CD4-positive, alpha-beta memory T cell (primary cell): Measurements from ENCODE around the gene ATG9B. TPM values are rescaled to one million over a fixed set of nuclear protein-coding genes. Genes with fewer than 3 reads are reported as not detected.

Experiments
- CTCF ChIA-PET: fragments of 350-600 bp; sonication (Branson Sonifier 250); formaldehyde crosslinking; loops from one replicate; lab custom pipeline; 2021; ENCODE audit warnings: inconsistent platforms; ENCODE audit not compliant: partially characterized antibody; lab: Charles Lee
- POLR2A ChIA-PET: fragments of 350-600 bp; sonication (Branson Sonifier 250); formaldehyde crosslinking; loops from one replicate; lab custom pipeline; 2021; ENCODE audit not compliant: partially characterized antibody; lab: Charles Lee
- DNase-seq, 5 donors: peaks; one replicate each; pipeline versions ENCODE4 v3.0.0 to v3.0.0-alpha.2; 2020 to 2022; ENCODE audit warnings: mixed read lengths in 1 of 5
- H3K27ac ChIP-seq: one replicate; pipeline ENCODE4 v1.7.0; 2013; ENCODE audit warnings: low read depth, low read length
- H3K27me3 ChIP-seq: 2 replicates; pipeline ENCODE4 v1.7.0; 2013; ENCODE audit warnings: mild to moderate bottlenecking, low read length, moderate library complexity; ENCODE audit not compliant: insufficient read depth
- H3K36me3 ChIP-seq: 2 replicates; pipeline ENCODE4 v1.7.0; 2013; ENCODE audit warnings: mild to moderate bottlenecking, low read length, moderate library complexity; ENCODE audit not compliant: insufficient read depth
- H3K4me1 ChIP-seq: 2 replicates; pipeline ENCODE4 v1.7.0; 2013; ENCODE audit warnings: mild to moderate bottlenecking, low read length, moderate library complexity; ENCODE audit not compliant: insufficient read depth
- H3K4me3 ChIP-seq, 2 donors: one replicate each; pipeline ENCODE4 v1.7.0; 2013; ENCODE audit warnings: low read length in 2 of 2, mild to moderate bottlenecking in 1 of 2
- H3K9me3 ChIP-seq, 2 donors: one replicate each; pipeline ENCODE4 v1.7.0; 2013; ENCODE audit warnings: low read length in 2 of 2, control low read depth in 1 of 2; ENCODE audit not compliant: control insufficient read depth in 1 of 2
- H3K27ac Mint-ChIP-seq, 7 donors: one replicate each; pipeline ENCODE4 v1.8.0; 2020 to 2021; ENCODE audit warnings: mixed read lengths in 7 of 7, mild to moderate bottlenecking in 6 of 7, inconsistent platforms in 3 of 7, moderate library complexity in 3 of 7
- H3K27me3 Mint-ChIP-seq, 2 donors: one replicate each; pipeline ENCODE4 v1.8.0; 2020 to 2021; ENCODE audit warnings: mixed read lengths in 2 of 2
- H3K36me3 Mint-ChIP-seq, 2 donors: one replicate each; pipeline ENCODE4 v1.8.0; 2020 to 2021; ENCODE audit warnings: mixed read lengths in 2 of 2, inconsistent platforms in 1 of 2, mild to moderate bottlenecking in 1 of 2
- H3K4me1 Mint-ChIP-seq, 4 donors: one replicate each; pipeline ENCODE4 v1.8.0; 2020 to 2021; ENCODE audit warnings: mixed read lengths in 4 of 4, mild to moderate bottlenecking in 1 of 4
- H3K4me3 Mint-ChIP-seq, 8 donors: one replicate each; pipeline ENCODE4 v1.8.0; 2020 to 2021; ENCODE audit warnings: mixed read lengths in 8 of 8, mild to moderate bottlenecking in 7 of 8, moderate library complexity in 6 of 8, inconsistent platforms in 3 of 8
- H3K9me3 Mint-ChIP-seq, 8 donors: one replicate each; pipeline ENCODE4 v1.8.0; 2020 to 2021; ENCODE audit warnings: mixed read lengths in 8 of 8, mild to moderate bottlenecking in 5 of 8, inconsistent platforms in 3 of 8, moderate library complexity in 1 of 8
- intact Hi-C: fragments of 100-400 bp; cut with micrococcal nuclease; formaldehyde crosslinking; loops from one replicate; pipeline ENCODE4 v1.15.1; 2023
- polyA plus RNA-seq, 2 donors: library from polyadenylated mRNA; unstranded; fragments of 300-500 nt; fragmentation: Illumina TruSeq; gene quantifications; one replicate each; pipeline ENCODE4 v1.2.3, GENCODE V29; 2021
- total RNA-seq, 2 experiments: library from RNA; stranded (reverse); gene quantifications; one replicate each; pipeline ENCODE4 v1.2.3, GENCODE V29; 2021

Gene ATG9B
- total and polyA plus RNA-seq, 4 experiments from 2014 or later, result 16.9 to 36.6 (median 29.6) TPM

DNA sequence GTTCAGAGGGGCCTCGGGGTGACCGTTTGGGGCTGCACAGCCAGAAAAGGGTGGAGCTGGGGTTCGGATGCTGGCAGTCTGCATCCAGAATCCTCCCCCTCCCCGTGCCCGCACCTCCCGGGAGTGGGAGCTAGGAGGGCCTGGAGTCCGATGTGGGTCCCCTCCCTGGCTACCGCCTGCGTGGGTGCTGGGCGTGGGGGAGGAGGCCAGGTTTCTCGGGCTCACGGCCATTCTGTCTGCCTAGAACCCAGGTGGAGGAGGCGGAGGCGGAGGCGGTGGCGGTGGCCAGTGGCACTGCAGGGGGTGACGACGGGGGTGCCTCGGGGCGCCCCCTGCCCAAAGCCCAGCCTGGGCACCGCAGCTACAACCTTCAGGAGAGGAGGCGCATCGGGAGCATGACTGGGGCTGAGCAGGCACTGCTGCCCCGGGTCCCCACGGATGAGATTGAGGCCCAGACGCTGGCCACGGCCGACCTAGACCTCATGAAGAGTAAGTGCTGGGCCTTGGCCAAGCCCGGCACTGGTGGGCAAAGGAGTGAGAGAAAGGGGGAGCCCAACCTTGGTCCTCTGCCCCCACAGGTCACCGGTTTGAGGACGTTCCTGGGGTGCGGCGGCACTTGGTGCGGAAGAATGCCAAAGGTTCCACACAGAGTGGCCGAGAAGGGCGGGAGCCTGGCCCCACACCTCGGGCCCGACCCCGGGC, 42.1 kb upstream of the ATG9B start:
- Histone ChIP-seq H3K4me1 (peaks cover 3% of the 10 kb centered on the region), H3K27ac (no peak overlapping the region), H3K27me3 (no peaks in the 10 kb centered on the region), H3K4me3 (no peak overlapping the region), H3K9me3 (no peaks in the 10 kb centered on the region), H3K36me3 (peaks cover 31% of the 10 kb centered on the region)
- ChIA-PET CTCF (no interaction called here), POLR2A (interaction anchor here (0.6 kb wide), 1 partner anchor 14 kb away, joined by 4 read pairs; the partner anchor contains the start of gene FASTK)
- no peak overlapping the region for H3K27ac Mint-ChIP-seq
- H3K27me3 Mint-ChIP-seq, result no peaks in the 10 kb centered on the region
- H3K4me1 Mint-ChIP-seq, result peaks cover 2 to 5% (median 4%) of the 10 kb centered on the region in 4 donors
- intact Hi-C loops, result no loop called here
- peaks cover 11 to 46% of the 10 kb centered on the region in 2 donors for H3K36me3 Mint-ChIP-seq
- H3K9me3 Mint-ChIP-seq, result no peaks in the 10 kb centered on the region
- no peak overlapping the region for H3K4me3 Mint-ChIP-seq
- no peak for DNase-seq

DNA sequence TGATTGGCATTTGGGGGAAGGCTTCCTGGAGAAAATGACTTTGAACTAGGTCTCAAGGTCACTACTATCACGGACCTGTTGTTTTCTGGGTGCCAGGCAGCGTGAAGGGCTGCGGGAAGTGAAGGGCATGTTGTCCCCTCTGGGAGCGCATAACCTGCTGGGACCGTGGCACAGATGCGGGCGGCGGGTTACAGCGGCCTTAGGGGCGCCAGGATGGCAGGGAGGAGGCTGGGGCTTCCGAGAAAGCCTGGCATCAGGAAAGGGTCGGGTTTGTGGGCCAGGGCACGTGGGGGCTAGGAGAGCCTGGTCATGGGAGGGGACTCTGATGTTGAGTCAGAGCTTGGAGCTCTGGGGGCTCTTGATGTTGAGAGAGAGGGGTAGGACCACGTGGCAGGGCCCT, 41.2 kb upstream of the ATG9B start:
- H3K4me3 ChIP-seq, result no peak overlapping the region
- POLR2A ChIA-PET, result interaction anchor here (1.2 kb wide), 1 partner anchor 17 kb away, joined by 3 read pairs; no protein-coding TSS in a partner anchor
- peaks cover 31% of the 10 kb centered on the region for H3K36me3 ChIP-seq
- DNase-seq, result no peak
- H3K4me1 ChIP-seq, result peaks cover 12% of the 10 kb centered on the region
- Mint-ChIP-seq H3K27ac (peak overlapping the region in 1 of 7 donors; percentile 47), H3K27me3 (no peaks in the 10 kb centered on the region), H3K36me3 (peaks cover 11 to 46% of the 10 kb centered on the region in 2 donors), H3K4me3 (no peak overlapping the region), H3K4me1 (peaks cover 7 to 14% (median 12%) of the 10 kb centered on the region in 4 donors), H3K9me3 (no peaks in the 10 kb centered on the region)
- H3K9me3 ChIP-seq, result no peaks in the 10 kb centered on the region
- CTCF ChIA-PET, result no interaction called here
- no peaks in the 10 kb centered on the region for H3K27me3 ChIP-seq
- intact Hi-C loops, result no loop called here
- H3K27ac ChIP-seq, result no peak overlapping the region

DNA sequence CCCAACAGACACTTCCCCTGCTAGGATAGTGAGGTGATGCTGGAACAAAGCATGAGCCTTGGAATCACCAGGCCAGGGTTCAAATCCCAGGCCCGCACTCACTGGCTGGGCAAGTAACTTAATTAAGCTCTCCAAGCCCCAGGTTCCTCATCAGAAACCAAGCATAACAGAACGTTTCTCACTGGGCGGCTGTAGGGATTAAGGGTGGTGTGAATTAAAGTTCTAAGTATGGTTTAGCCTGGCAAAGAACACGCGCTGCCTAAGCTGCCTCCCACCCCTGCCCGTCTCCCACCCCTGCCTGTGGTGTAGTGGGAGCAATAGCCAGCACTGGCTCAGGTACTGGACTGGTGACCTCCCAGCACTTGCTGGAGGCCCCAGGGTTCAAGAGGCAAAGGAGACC, 40.7 kb upstream of the ATG9B start:
- Mint-ChIP-seq H3K27ac (peak overlapping the region in 1 of 7 donors; percentile 47), H3K4me3 (no peak overlapping the region), H3K4me1 (peaks cover 7 to 19% (median 15%) of the 10 kb centered on the region in 4 donors), H3K36me3 (peaks cover 11 to 45% of the 10 kb centered on the region in 2 donors), H3K9me3 (no peaks in the 10 kb centered on the region), H3K27me3 (no peaks in the 10 kb centered on the region)
- no peak for DNase-seq
- Histone ChIP-seq H3K27ac (no peak overlapping the region), H3K4me1 (peaks cover 17% of the 10 kb centered on the region), H3K27me3 (no peaks in the 10 kb centered on the region), H3K9me3 (no peaks in the 10 kb centered on the region), H3K4me3 (no peak overlapping the region), H3K36me3 (peaks cover 31% of the 10 kb centered on the region)
- POLR2A ChIA-PET, result interaction anchor here (1.2 kb wide), 1 partner anchor 18 kb away, joined by 3 read pairs; no protein-coding TSS in a partner anchor
- CTCF ChIA-PET, result no interaction called here
- intact Hi-C loops, result no loop called here

DNA sequence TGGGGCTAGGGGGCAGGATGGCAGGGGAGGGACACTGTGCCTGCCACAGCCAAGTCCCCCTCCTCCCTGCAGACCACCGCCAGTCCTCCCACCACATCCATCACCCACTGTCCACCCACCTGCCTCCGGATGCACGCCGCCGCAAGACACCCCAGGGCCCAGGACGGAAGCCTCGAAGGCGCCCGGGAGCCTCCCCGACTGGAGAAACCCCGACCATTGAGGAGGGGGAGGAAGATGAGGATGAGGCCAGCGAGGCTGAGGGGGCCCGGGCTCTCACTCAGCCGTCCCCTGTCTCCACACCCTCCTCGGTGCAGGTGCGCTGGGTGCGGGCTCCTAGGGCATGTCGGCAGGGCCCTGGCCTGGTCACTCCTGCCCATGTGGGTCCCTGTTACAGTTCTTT, 40.2 kb upstream of the ATG9B start:
- intact Hi-C loops, result no loop called here
- Histone ChIP-seq H3K27ac (no peak overlapping the region), H3K27me3 (no peaks in the 10 kb centered on the region), H3K9me3 (no peaks in the 10 kb centered on the region), H3K36me3 (peaks cover 31% of the 10 kb centered on the region), H3K4me3 (no peak overlapping the region), H3K4me1 (peaks cover 18% of the 10 kb centered on the region)
- no peak for DNase-seq
- Mint-ChIP-seq H3K36me3 (peaks cover 10 to 42% of the 10 kb centered on the region in 2 donors), H3K9me3 (no peaks in the 10 kb centered on the region), H3K27me3 (no peaks in the 10 kb centered on the region), H3K4me1 (peaks cover 7 to 20% (median 15%) of the 10 kb centered on the region in 4 donors), H3K4me3 (no peak overlapping the region), H3K27ac (no peak overlapping the region)
- ChIA-PET CTCF (no interaction called here), POLR2A (no interaction called here)

DNA sequence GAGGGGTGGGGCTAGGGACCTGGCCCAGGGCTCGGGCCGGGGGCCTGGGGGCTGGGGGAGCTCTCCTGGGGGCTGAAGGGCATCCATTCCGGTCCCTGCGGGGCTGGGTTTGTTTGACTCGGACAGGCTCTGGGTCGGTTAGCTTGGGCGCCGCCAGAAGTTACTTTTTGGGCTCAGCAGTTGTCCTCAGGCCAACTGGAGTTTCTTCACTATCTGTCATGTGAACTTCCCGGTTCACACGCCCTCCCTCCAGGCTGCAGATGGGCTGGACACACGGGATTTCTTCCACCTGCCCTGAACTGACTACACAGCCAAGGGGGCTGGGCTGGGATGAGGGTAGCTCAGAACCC, 38.9 kb upstream of the ATG9B start:
- Mint-ChIP-seq H3K27me3 (no peaks in the 10 kb centered on the region), H3K4me3 (no peak overlapping the region), H3K27ac (peak overlapping the region in 3 of 7 donors; percentile 52 to 68 (median 63)), H3K4me1 (peaks cover 11 to 30% (median 22%) of the 10 kb centered on the region in 4 donors), H3K36me3 (peaks cover 6 to 42% of the 10 kb centered on the region in 2 donors), H3K9me3 (no peaks in the 10 kb centered on the region)
- ChIA-PET CTCF (interaction anchor here (1.5 kb wide), 1 partner anchor 48 kb away, joined by 5 read pairs; no protein-coding TSS in a partner anchor), POLR2A (interaction anchor here (0.6 to 1.2 kb wide), 5 partner anchors 10 to 669 kb away, joined by 3 to 5 read pairs (median 3); partner anchors contain the start of genes FASTK and TMUB1)
- no peak overlapping the region for H3K27ac ChIP-seq
- peaks cover 29% of the 10 kb centered on the region for H3K36me3 ChIP-seq
- no peak for DNase-seq
- H3K4me3 ChIP-seq, result no peak overlapping the region
- intact Hi-C loops, result no loop called here
- H3K4me1 ChIP-seq, result peaks cover 29% of the 10 kb centered on the region
- no peaks in the 10 kb centered on the region for H3K27me3 ChIP-seq
- no peaks in the 10 kb centered on the region for H3K9me3 ChIP-seq

DNA sequence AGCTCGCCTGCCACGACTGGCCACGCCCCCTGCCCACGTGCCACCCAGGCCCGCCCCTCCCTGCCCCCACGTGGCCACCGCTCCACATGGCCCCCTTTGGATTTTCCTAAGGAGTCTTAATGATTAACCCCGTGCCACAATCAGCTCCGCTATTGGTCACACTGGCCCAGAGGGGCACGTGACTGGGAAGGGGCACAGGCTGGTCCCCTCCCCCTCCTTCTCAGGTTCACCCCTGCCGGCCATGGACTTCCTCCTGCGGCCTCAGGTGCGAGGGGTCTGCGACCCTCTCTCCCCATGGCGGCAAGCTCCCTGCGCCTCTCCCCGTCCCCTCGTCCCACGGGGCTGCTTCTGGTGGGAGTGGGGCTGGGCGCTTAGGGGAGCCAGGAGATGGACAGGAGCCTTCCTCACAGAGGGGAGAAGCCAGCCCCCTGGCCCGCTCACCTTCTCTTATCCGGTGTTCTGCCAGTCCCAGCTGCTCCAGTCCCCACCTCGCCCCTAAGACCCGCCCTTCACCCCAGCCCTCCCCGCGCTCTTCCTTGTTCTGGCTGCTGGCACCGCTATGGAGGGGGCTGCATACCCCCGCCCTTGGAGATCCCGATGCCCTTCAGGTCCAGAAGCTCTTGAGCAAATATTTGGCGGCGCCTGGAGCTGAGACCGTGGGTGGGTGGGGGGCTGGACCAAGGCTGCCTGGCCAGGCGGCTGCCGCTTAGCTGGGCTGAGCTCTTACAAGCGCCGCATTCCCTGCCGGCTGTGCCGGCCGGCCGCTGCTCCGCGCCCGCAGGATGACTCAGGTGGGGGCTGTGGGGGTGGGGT, 38.3 kb upstream of the ATG9B start:
- Histone ChIP-seq H3K27ac (no peak overlapping the region), H3K36me3 (peaks cover 26% of the 10 kb centered on the region), H3K4me3 (no peak overlapping the region), H3K4me1 (peaks cover 30% of the 10 kb centered on the region), H3K9me3 (no peaks in the 10 kb centered on the region), H3K27me3 (no peaks in the 10 kb centered on the region)
- peaks cover under 1 to 41% of the 10 kb centered on the region in 2 donors for H3K36me3 Mint-ChIP-seq
- no peak overlapping the region for H3K27ac Mint-ChIP-seq
- DNase-seq, result no peak
- no peak overlapping the region for H3K4me3 Mint-ChIP-seq
- ChIA-PET CTCF (interaction anchor here (1.3 to 1.5 kb wide), 2 partner anchors 21 to 48 kb away, joined by 3 to 5 read pairs; partner anchors contain the start of gene TMUB1), POLR2A (interaction anchor here (0.6 to 1.5 kb wide), 6 partner anchors 10 to 668 kb away, joined by 3 to 5 read pairs (median 3); partner anchors contain the start of genes FASTK and TMUB1)
- H3K27me3 Mint-ChIP-seq, result peaks cover 0 to 2% of the 10 kb centered on the region in 2 donors
- H3K4me1 Mint-ChIP-seq, result peaks cover 11 to 36% (median 24%) of the 10 kb centered on the region in 4 donors
- H3K9me3 Mint-ChIP-seq, result no peaks in the 10 kb centered on the region
- intact Hi-C loops, result no loop called here

DNA sequence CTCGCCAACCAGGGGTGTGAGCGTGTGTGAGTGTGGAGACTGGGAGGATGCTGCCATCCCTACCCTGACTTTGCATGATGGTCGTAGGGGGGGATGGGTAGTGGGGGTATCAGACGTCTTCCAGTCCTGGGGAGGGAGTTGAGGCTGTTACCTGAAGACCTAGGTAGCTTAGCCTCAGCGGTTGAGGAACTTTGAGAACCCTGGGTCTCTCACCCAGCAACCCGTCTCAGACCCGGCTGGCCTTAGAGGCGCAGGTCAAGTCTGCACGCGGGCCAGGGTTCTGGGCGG, 37.8 kb upstream of the ATG9B start:
- DNase-seq, result peak in 1 of 5 donors; percentile 33
- H3K4me3 Mint-ChIP-seq, result peak overlapping the region in 2 of 8 donors; percentile 43 to 56
- H3K9me3 Mint-ChIP-seq, result no peaks in the 10 kb centered on the region
- Histone ChIP-seq H3K4me3 (no peak overlapping the region), H3K4me1 (peaks cover 35% of the 10 kb centered on the region), H3K27me3 (no peaks in the 10 kb centered on the region), H3K27ac (no peak overlapping the region), H3K36me3 (peaks cover 22% of the 10 kb centered on the region), H3K9me3 (no peaks in the 10 kb centered on the region)
- H3K27ac Mint-ChIP-seq, result no peak overlapping the region
- CTCF ChIA-PET, result interaction anchor here (1.3 kb wide), 1 partner anchor 22 kb away, joined by 3 read pairs; the partner anchor contains the start of gene TMUB1
- peaks cover 16 to 42% (median 29%) of the 10 kb centered on the region in 4 donors for H3K4me1 Mint-ChIP-seq
- H3K27me3 Mint-ChIP-seq, result peaks cover 0 to 2% of the 10 kb centered on the region in 2 donors
- POLR2A ChIA-PET, result interaction anchor here (1.5 kb wide), 1 partner anchor 22 kb away, joined by 3 read pairs; no protein-coding TSS in a partner anchor
- intact Hi-C loops, result no loop called here
- H3K36me3 Mint-ChIP-seq, result peaks cover 0 to 36% of the 10 kb centered on the region in 2 donors
